Upper lobe of left lung (tissue), 6 donors: ENCODE measurements around the gene TGFBR3L. TPM values are rescaled to one million over a fixed set of nuclear protein-coding genes. Genes with fewer than 3 reads are reported as not detected.

Source experiments
- ATAC-seq, 2 donors: fragments of 200-7000 bp; cut with Tn5 transposase; one replicate each; pipeline ENCODE4 v1.9.1; 2022; ENCODE audit warnings: mild to moderate bottlenecking in 2 of 2, moderate library complexity in 2 of 2; ENCODE audit not compliant: low FRiP score in 2 of 2
- DNase-seq, 2 donors: peaks; one replicate each; pipeline ENCODE4 v3.0.0-alpha.2; 2019 to 2020
- H3K27ac ChIP-seq, 4 donors: fragments of 200-600 bp; sonication (generic); one replicate each; pipeline ENCODE4 v1.5.1; 2016 to 2019
- H3K27me3 ChIP-seq, 4 donors: fragments of 200-600 bp; sonication (generic); one replicate each; pipeline ENCODE4 v1.5.1; 2017 to 2019
- H3K36me3 ChIP-seq, 4 donors: fragments of 200-600 bp; sonication (generic); one replicate each; pipeline ENCODE4 v1.5.1; 2016 to 2019
- H3K4me1 ChIP-seq, 4 donors: fragments of 200-600 bp; sonication (generic); one replicate each; pipeline ENCODE4 v1.5.1; 2018 to 2019
- H3K4me3 ChIP-seq, 4 donors: fragments of 200-600 bp; sonication (generic); one replicate each; pipeline ENCODE4 v1.5.1; 2017 to 2019; ENCODE audit warnings: mild to moderate bottlenecking in 2 of 4, moderate library complexity in 1 of 4
- H3K9me3 ChIP-seq, 4 donors: fragments of 200-600 bp; sonication (generic); one replicate each; pipeline ENCODE4 v1.5.1; 2018 to 2019
- EP300 ChIP-seq, 4 donors: sonication (generic); formaldehyde crosslinking; IDR thresholded peaks; one replicate each; pipeline ENCODE4 v1.5.1; 2017; ENCODE audit warnings: antibody characterized with exemption in 4 of 4, control low read depth in 2 of 4
- POLR2A ChIP-seq, 4 donors: fragments of 450-650 bp; IDR thresholded peaks; one replicate each; pipeline ENCODE4 v1.5.1; 2016 to 2017; ENCODE audit warnings: antibody characterized with exemption in 4 of 4, mild to moderate bottlenecking in 2 of 4
- POLR2AphosphoS5 ChIP-seq, 2 donors: sonication (generic); formaldehyde crosslinking; IDR thresholded peaks; one replicate each; pipeline ENCODE4 v1.5.1; 2017; ENCODE audit warnings: antibody characterized with exemption in 2 of 2
- WGBS, 2 donors: methylation state at CpG; one replicate each; pipeline ENCODE4 v1.1.5; 2017 to 2018; 5-methylcytosine and 5-hydroxymethylcytosine counted together
- total RNA-seq, 6 donors: library from RNA; depleted of rRNA in 4 of 6; stranded (reverse); fragments of >200 nt in 4 of 6; gene quantifications; one replicate each; pipeline versions ENCODE4 v1.1.0 to v1.2.1, GENCODE V29; 2016 to 2021
- TF ChIP-seq, protein P1 (sequence below), 6 experiments: fragments of 450-650 bp in 4 of 6; fragments of 200-600 bp in 2 of 6; sonication (generic) in 2 of 6; IDR thresholded peaks; one replicate each; pipeline ENCODE4 v1.5.1; 2016 to 2019; ENCODE audit warnings: antibody characterized with exemption in 6 of 6
- donor health status: DM: no; HTN: no; CAD: no; lungs with moderate emphysema.
- donor health status: DM: no; HTN: yes; CAD: no; lungs with severe emphysema.

The TGFBR3L gene
- total RNA-seq, 6 donors from 2014 or later: 0.37 to 1.1 TPM; not detected in 4

DNA sequence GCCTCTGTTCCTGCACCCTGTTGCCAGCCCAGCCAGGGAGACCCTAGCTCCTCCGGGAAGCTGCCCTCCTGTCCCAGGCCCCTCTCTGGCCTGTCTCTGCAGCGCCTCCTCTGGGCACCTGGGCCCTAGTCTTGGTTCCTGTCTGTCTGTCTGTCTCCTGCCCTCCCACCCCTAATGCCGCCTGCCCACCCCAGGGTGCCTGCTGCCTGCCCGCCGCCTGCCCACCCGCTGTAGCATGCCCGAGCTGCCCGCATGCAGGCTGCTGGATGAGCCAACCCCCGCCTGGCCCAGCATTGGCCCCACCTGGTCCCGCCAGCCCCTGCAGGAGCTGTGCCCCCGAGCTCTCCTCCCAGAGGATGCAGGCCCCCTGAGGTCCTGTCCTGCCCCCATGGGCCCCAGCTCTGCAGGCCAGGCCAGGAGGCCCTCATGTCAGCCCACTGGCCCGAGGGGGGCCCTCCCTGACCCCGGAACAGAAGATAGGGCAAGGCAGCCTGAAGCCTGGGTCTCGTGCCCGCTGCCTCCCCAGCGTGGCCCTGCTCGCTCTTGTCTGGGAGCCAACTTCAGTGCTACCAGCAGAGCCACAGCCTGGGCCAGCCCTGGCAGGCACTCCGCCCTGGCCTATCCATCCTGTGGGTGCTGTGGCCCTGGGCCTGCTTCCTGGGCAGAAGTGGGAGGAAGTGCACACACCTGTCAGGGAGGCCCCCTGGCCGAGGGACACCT is 5.7 kb upstream of the TGFBR3L start:
- H3K4me3 ChIP-seq: no peak overlapping the region
- WGBS, 2 donors: 93 to 96% methylated on average over 11 to 16 of the region's 19 CpGs
- H3K36me3 ChIP-seq: peaks cover 26 to 63% (median 55%) of the 10 kb centered on the region in 4 donors
- DNase-seq (peak in 1 of 2 donors; percentile 75), ATAC-seq (no peak)
- H3K4me1 ChIP-seq: peaks cover 19 to 33% (median 24%) of the 10 kb centered on the region in 4 donors
- no peaks in the 10 kb centered on the region for H3K9me3 ChIP-seq
- H3K27me3 ChIP-seq: no peaks in the 10 kb centered on the region
- no peak overlapping the region for H3K27ac ChIP-seq
- TF ChIP-seq, protein P1, sequence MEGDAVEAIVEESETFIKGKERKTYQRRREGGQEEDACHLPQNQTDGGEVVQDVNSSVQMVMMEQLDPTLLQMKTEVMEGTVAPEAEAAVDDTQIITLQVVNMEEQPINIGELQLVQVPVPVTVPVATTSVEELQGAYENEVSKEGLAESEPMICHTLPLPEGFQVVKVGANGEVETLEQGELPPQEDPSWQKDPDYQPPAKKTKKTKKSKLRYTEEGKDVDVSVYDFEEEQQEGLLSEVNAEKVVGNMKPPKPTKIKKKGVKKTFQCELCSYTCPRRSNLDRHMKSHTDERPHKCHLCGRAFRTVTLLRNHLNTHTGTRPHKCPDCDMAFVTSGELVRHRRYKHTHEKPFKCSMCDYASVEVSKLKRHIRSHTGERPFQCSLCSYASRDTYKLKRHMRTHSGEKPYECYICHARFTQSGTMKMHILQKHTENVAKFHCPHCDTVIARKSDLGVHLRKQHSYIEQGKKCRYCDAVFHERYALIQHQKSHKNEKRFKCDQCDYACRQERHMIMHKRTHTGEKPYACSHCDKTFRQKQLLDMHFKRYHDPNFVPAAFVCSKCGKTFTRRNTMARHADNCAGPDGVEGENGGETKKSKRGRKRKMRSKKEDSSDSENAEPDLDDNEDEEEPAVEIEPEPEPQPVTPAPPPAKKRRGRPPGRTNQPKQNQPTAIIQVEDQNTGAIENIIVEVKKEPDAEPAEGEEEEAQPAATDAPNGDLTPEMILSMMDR (IDR thresholded peaks at IDR 0.05): no peak
- TF ChIP-seq POLR2AphosphoS5 (IDR thresholded peaks at IDR 0.05) (no peak), EP300 (IDR thresholded peaks at IDR 0.05) (no peak), POLR2A (IDR thresholded peaks at IDR 0.05) (no peak)

DNA sequence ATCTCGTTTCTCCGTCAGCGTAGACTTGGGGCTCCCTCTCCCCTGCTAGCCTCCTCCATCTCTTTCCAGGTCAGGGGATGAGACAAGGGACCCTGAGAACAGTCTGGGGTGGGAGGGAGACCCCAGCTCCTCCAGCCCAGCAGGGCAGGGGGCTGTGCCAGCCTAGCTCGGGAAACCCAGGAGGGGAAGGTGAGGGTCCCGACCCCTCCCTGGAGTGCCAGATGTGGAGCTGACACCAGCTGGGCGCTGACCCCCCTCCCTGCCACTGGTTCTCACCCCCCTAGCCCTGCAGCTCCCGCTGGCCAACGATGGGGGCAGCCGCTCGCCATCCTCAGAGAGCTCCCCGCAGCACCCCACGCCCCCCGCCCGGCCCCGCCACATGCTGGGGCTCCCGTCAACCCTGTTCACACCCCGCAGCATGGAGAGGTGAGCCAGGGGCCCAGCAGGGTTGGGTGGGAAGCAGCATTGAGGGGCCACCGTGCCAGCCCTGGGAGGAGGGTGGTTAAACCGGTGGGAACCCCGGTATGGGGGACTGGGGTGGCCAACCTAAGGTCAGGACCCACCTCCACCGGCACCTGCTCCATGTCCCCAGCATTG is 5.1 kb upstream of the TGFBR3L start:
- Histone ChIP-seq H3K36me3 (peaks cover 26 to 63% (median 55%) of the 10 kb centered on the region in 4 donors), H3K27me3 (no peaks in the 10 kb centered on the region), H3K9me3 (no peaks in the 10 kb centered on the region), H3K4me3 (no peak overlapping the region), H3K4me1 (peaks cover 16 to 29% (median 21%) of the 10 kb centered on the region in 4 donors), H3K27ac (no peak overlapping the region)
- DNase-seq: peak in 1 of 2 donors; percentile 81
- no peak for ATAC-seq
- TF ChIP-seq POLR2AphosphoS5 (IDR thresholded peaks at IDR 0.05) (no peak), POLR2A (IDR thresholded peaks at IDR 0.05) (no peak), EP300 (IDR thresholded peaks at IDR 0.05) (no peak)
- TF ChIP-seq, protein P1 (IDR thresholded peaks at IDR 0.05): no peak
- 89 to 91% methylated on average over 7 to 11 of the region's 21 CpGs for WGBS, 2 donors

DNA sequence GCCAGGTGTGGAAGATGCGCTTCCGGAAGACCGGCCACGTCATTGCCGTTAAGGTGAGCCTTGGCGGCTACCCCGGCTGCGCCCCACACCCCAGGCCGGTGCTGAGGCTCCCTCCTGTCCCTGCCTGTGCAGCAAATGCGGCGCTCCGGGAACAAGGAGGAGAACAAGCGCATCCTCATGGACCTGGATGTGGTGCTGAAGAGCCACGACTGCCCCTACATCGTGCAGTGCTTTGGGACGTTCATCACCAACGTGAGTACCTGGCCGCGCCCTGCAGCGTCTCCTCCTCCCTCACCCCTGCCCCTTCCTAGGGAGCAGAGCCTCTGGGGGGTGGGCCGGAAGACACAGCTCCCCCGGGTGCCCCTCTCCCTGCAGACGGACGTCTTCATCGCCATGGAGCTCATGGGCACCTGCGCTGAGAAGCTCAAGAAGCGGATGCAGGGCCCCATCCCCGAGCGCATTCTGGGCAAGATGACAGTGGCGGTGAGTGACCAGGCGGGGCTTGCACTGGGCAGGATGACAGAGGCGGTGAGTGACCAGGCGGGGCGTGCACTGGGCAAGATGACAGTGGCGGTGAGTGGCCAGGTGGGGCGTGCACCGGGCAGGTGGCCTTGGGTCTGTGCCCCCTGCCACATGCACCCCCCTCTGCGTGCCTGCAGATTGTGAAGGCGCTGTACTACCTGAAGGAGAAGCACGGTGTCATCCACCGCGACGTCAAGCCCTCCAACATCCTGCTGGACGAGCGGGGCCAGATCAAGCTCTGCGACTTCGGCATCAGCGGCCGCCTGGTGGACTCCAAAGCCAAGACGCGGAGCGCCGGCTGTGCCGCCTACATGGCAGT is 4.1 kb upstream of the TGFBR3L start:
- TF ChIP-seq, protein P1 (IDR thresholded peaks at IDR 0.05): no peak
- TF ChIP-seq EP300 (IDR thresholded peaks at IDR 0.05): no peak
- TF ChIP-seq POLR2A (IDR thresholded peaks at IDR 0.05): no peak
- TF ChIP-seq POLR2AphosphoS5 (IDR thresholded peaks at IDR 0.05): no peak
- ATAC-seq: no peak
- peaks cover 26 to 59% (median 55%) of the 10 kb centered on the region in 4 donors for H3K36me3 ChIP-seq

DNA sequence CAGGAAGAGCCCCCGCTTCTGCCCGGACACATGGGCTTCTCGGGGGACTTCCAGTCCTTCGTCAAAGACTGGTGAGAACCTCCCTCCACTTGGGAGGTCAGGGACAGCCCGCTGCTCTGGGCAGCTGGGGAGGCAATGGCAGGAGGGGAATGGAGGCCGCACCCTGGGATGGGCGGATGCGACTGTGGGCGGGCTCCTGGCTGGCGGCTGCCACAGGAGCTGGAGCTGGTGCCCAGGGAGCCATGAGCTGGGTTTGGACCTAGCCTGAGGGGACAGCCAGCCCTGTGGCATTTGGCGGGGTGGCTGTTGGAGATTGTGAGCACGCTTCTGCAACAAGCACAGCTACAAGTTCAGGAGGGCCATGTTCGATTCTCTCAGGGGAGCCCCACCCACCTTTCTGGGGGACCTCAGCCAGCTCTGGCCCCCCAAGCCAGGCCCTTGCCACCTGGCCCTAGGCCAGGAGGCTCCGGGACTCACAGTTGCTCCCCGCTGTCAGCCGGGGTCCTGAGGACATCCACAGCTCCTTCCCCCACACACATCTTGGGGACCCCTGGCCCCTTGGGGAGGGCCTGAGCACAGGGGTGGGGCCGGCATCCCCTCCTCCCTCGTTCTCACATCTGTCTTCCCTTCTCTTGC is 3.0 kb upstream of the TGFBR3L start:
- WGBS, 2 donors: 87 to 93% methylated on average over 3 to 17 of the region's 18 CpGs
- Histone ChIP-seq H3K27ac (no peak overlapping the region), H3K36me3 (peaks cover 26 to 49% (median 46%) of the 10 kb centered on the region in 4 donors), H3K4me1 (peaks cover 8 to 23% (median 15%) of the 10 kb centered on the region in 4 donors), H3K9me3 (no peaks in the 10 kb centered on the region), H3K27me3 (peaks cover 0 to 16% (median 10%) of the 10 kb centered on the region in 4 donors), H3K4me3 (no peak overlapping the region)
- peak in 1 of 2 donors; percentile 70 for DNase-seq
- no peak for TF ChIP-seq POLR2AphosphoS5 (IDR thresholded peaks at IDR 0.05)
- TF ChIP-seq EP300 (IDR thresholded peaks at IDR 0.05): no peak
- TF ChIP-seq, protein P1 (IDR thresholded peaks at IDR 0.05): no peak
- no peak for TF ChIP-seq POLR2A (IDR thresholded peaks at IDR 0.05)
- ATAC-seq: no peak

More for the DNA sequence above, 4.1 kb upstream of the TGFBR3L start:
- peak in 1 of 2 donors; percentile 75 for DNase-seq
- Histone ChIP-seq H3K4me3 (no peak overlapping the region), H3K9me3 (no peaks in the 10 kb centered on the region), H3K4me1 (peaks cover 6 to 23% (median 13%) of the 10 kb centered on the region in 4 donors), H3K27me3 (peaks cover 0 to 5% (median under 1%) of the 10 kb centered on the region in 4 donors), H3K27ac (no peak overlapping the region)
- WGBS, 2 donors: 94 to 97% methylated on average over 29 to 36 of the region's 54 CpGs
